ENCODE measurements around the gene CTRL. TPM values are rescaled to one million over a fixed set of nuclear protein-coding genes. Genes with fewer than 3 reads are reported as not detected.
A peak's percentile ranks its signal among the peaks of the same experiment; 100 is the strongest.

The CTRL gene
- total RNA-seq, 1 experiment from 2014 or later: 2.6 TPM

DNA sequence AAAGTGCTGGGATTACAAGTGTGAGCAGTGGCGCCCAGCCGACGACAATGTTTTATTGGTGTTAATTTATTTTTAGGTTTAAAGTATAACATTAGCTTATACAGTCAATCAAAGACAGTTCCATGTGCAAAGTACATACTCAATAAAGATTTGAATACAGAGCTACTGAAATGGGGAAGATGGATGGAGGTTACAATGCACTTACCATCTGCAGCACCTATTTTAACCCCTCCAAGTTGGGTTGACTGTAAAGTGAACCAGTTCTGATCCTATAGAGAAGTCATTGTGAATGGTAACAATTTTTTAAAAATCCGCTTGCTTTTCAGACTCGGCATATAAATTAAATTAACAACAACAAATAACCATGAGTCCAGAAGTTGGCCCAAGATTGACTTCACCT lies 39.3 kb downstream of the CTRL start:
- no peak for DNase-seq (ENCODE audit: low read depth)

- no peak for DNase-seq (ENCODE audit: low read depth)
These were observed 43.3 kb downstream of the CTRL start for GRCh38 chr16:67888331-67888730.

- no peak for DNase-seq (ENCODE audit: low read depth)
These were observed 45.3 kb downstream of the CTRL start for GRCh38 chr16:67886387-67886786.

DNA sequence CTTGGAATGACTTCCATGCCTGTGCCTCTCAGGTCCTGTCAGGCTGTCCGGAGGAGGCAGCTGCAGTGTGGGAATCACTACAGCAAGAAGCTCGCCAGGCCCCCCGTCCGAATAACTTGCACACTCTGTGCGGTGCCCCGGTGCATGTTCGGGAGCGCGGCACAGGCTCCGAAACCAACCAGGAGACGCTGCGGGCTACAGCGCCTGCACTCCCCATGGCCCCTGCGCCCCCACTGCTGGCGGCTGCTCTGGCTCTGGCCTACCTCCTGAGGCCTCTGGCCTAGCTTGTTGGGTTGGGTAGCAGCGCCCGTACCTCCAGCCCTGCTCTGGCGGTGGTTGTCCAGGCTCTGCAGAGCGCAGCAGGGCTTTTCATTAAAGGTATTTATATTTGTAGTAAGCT lies 45.7 kb downstream of the CTRL start:
- DNase-seq (ENCODE audit: low read depth): no peak

DNA sequence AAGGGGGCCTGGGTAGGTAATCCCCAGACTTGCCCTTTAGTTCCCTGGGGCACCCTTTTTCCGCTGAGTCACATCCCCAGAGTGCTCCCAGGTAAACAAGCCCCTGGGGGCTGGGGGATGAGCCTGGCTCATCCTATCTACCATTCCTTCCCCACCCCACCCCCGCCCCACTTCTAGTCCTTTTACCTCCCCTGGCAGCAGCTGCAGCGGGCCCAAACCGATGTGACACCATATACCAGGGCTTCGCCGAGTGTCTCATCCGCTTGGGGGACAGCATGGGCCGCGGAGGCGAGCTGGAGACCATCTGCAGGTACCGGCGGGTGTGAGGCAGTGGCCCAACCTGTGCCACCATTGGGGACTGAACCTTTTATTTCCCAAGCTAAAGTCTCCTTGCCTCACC lies 46.1 kb downstream of the CTRL start:
- DNase-seq (ENCODE audit: low read depth): no peak

- DNase-seq (ENCODE audit: low read depth): no peak
These were observed 47.0 kb downstream of the CTRL start, which contains the start of gene NRN1L for GRCh38 chr16:67884684-67885083. Gene NRN1L (plus strand): TSS chr16:67884885. CDS start chr16:67884904, 19 bp downstream.

DNA sequence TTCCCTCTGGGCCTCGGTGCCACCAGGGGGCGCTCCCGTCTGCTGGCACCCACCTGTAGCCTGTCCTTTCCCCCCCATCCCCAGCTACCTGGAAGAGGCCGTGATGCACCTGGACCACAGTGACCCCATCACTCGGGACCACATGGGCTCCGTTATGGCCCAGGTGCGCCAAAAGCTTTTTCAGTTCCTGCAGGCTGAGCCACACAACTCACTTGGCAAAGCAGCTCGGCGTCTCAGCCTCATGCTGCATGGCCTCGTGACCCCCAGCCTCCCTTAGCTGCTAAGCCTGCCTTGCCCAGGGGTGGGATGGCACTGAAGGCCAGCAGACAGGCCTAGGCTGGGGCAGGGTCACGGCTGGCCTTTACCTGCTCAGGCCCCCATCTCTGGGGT lies 47.8 kb downstream of the CTRL start:
- peak; percentile 30 for DNase-seq (ENCODE audit: low read depth)

- no peak for DNase-seq (ENCODE audit: low read depth)
These were observed 48.4 kb downstream of the CTRL start for GRCh38 chr16:67883146-67883871.

GRCh38 chr16:67882374-67883145 lies 49.1 kb downstream of the CTRL start:
- DNase-seq (ENCODE audit: low read depth): peak; percentile 87

- DNase-seq (ENCODE audit: low read depth): peak; percentile 53
These were observed 50.0 kb downstream of the CTRL start for GRCh38 chr16:67881621-67882161.

- no peak for DNase-seq (ENCODE audit: low read depth)
These were observed 51.1 kb downstream of the CTRL start for GRCh38 chr16:67880584-67880983.

GRCh38 chr16:67879936-67880335 lies 51.7 kb downstream of the CTRL start:
- no peak for DNase-seq (ENCODE audit: low read depth)

Other genes starting within 250 kb of the CTRL start
- gene GFOD2, start 212.5 kb downstream of the CTRL start, total RNA-seq (2014; rRNA removed): 15.9 and 17.4 TPM in 2 replicates
- 3.8 and 4.5 TPM in 2 replicates for gene RANBP10, start 125.3 kb downstream of the CTRL start, total RNA-seq (2014; rRNA removed)
- 0.77 and 1.6 TPM in 2 replicates for gene TSNAXIP1, start 125.0 kb downstream of the CTRL start, total RNA-seq (2014; rRNA removed)
- gene THAP11, start 89.5 kb downstream of the CTRL start, total RNA-seq (2014; rRNA removed): 61.6 and 65.5 TPM in 2 replicates
- gene NUTF2, start 84.9 kb downstream of the CTRL start, total RNA-seq (2014; rRNA removed): 86.3 and 142 TPM in 2 replicates
- gene CENPT, start 84.2 kb downstream of the CTRL start, total RNA-seq (2014; rRNA removed): 52.6 and 55.5 TPM in 2 replicates
- 59.2 and 67.7 TPM in 2 replicates for gene EDC4, start 58.8 kb downstream of the CTRL start, total RNA-seq (2014; rRNA removed)
- not detected in 2 replicates for gene NRN1L, start 47.0 kb downstream of the CTRL start, total RNA-seq (2014; rRNA removed)
- 9.0 and 10.3 TPM in 2 replicates for gene PSKH1, start 38.6 kb downstream of the CTRL start, total RNA-seq (2014; rRNA removed)
- 37.6 and 38.1 TPM in 2 replicates for gene PSMB10, start 5.0 kb upstream of the CTRL start, total RNA-seq (2014; rRNA removed)
- 11.7 and 13.3 TPM in 2 replicates for gene LCAT, start 12.3 kb upstream of the CTRL start, total RNA-seq (2014; rRNA removed)
- 61.7 and 62.6 TPM in 2 replicates for gene SLC12A4, start 36.8 kb upstream of the CTRL start, total RNA-seq (2014; rRNA removed)
- not detected in 2 replicates for gene DPEP3, start 48.6 kb upstream of the CTRL start, total RNA-seq (2014; rRNA removed)
- not detected in 2 replicates for gene DPEP2, start 67.6 kb upstream of the CTRL start, total RNA-seq (2014; rRNA removed)
- gene DPEP2NB, start 84.0 kb upstream of the CTRL start, total RNA-seq (2014; rRNA removed): not detected in 2 replicates
- 10.5 and 13.4 TPM in 2 replicates for gene DDX28, start 91.4 kb upstream of the CTRL start, total RNA-seq (2014; rRNA removed)
- gene DUS2, start 91.4 kb upstream of the CTRL start, total RNA-seq (2014; rRNA removed): 18.3 and 20.1 TPM in 2 replicates
- gene NFATC3, start 153.5 kb upstream of the CTRL start, total RNA-seq (2014; rRNA removed): 22.3 and 26.5 TPM in 2 replicates